Measurements from ENCODE around the gene SEC14L5.

GRCh38 chr16:5008311-5008731, 50.2 kb downstream of the SEC14L5 start:
- TF ChIP-seq EZH2 (IDR thresholded peaks at IDR 0.05; ENCODE audit: insufficient read depth, low read length) (no peak), CTCF (IDR thresholded peaks at IDR 0.05; ENCODE audit: insufficient read depth, low read depth, low read length) (no peak)

Data from astrocyte (in vitro differentiated cells and primary cell).